SKM-1 (cell line): ENCODE results near the gene IL1RAPL1.

Experiments used
- DNase-seq: peaks from one replicate; lab custom pipeline; 2025; ENCODE audit not compliant: unreplicated experiment; lab: John Stamatoyannopoulos, UW

IL1RAPL1 gene

GRCh38 chrX:28960063-28960462 is 372.8 kb downstream of the IL1RAPL1 start:
- no peak for DNase-seq

GRCh38 chrX:28966331-28966730 is 379.1 kb downstream of the IL1RAPL1 start:
- DNase-seq = no peak

- DNase-seq = no peak
Observed at GRCh38 chrX:28969126-28969525, 381.9 kb downstream of the IL1RAPL1 start.

- DNase-seq = no peak
Observed at GRCh38 chrX:28979877-28980276, 392.6 kb downstream of the IL1RAPL1 start.

- no peak for DNase-seq
Observed at GRCh38 chrX:28981952-28982351, 394.7 kb downstream of the IL1RAPL1 start.

- no peak for DNase-seq
Observed at GRCh38 chrX:28988246-28988645, 401.0 kb downstream of the IL1RAPL1 start.

GRCh38 chrX:28997706-28998463 is 410.6 kb downstream of the IL1RAPL1 start:
- no peak for DNase-seq

GRCh38 chrX:28998609-28999135 is 411.4 kb downstream of the IL1RAPL1 start:
- no peak for DNase-seq

- DNase-seq = no peak
Observed at GRCh38 chrX:29012867-29013266, 425.6 kb downstream of the IL1RAPL1 start.

GRCh38 chrX:29023207-29023606 is 436.0 kb downstream of the IL1RAPL1 start:
- no peak for DNase-seq

- DNase-seq = no peak
Observed at GRCh38 chrX:29024871-29025270, 437.6 kb downstream of the IL1RAPL1 start.

GRCh38 chrX:29039501-29039900 is 452.3 kb downstream of the IL1RAPL1 start:
- DNase-seq = no peak

GRCh38 chrX:29040160-29040559 is 452.9 kb downstream of the IL1RAPL1 start:
- no peak for DNase-seq

- DNase-seq = no peak
Observed at GRCh38 chrX:29042341-29042740, 455.1 kb downstream of the IL1RAPL1 start.

- no peak for DNase-seq
Observed at GRCh38 chrX:29043746-29044145, 456.5 kb downstream of the IL1RAPL1 start.

- DNase-seq = no peak
Observed at GRCh38 chrX:29044423-29045184, 457.4 kb downstream of the IL1RAPL1 start.

- DNase-seq = no peak
Observed at GRCh38 chrX:29065477-29065876, 478.2 kb downstream of the IL1RAPL1 start.

- no peak for DNase-seq
Observed at GRCh38 chrX:29066516-29066915, 479.3 kb downstream of the IL1RAPL1 start.

GRCh38 chrX:29067351-29067750 is 480.1 kb downstream of the IL1RAPL1 start:
- DNase-seq = no peak

- no peak for DNase-seq
Observed at GRCh38 chrX:29071525-29072320, 484.5 kb downstream of the IL1RAPL1 start.

- no peak for DNase-seq
Observed at GRCh38 chrX:29082558-29082957, 495.3 kb downstream of the IL1RAPL1 start.
